GM18520 (cell line): Measurements from ENCODE around the gene ADRA1B.

Experiments
- ATAC-seq: cut with Tn5 transposase; IDR thresholded peaks from one replicate; pipeline ENCODE4 v1.9.1; 2021; ENCODE audit not compliant: unreplicated experiment

The ADRA1B gene

GRCh38 chr5:159901308-159901707 is 15.0 kb upstream of the ADRA1B start:
- no peak for ATAC-seq

DNA sequence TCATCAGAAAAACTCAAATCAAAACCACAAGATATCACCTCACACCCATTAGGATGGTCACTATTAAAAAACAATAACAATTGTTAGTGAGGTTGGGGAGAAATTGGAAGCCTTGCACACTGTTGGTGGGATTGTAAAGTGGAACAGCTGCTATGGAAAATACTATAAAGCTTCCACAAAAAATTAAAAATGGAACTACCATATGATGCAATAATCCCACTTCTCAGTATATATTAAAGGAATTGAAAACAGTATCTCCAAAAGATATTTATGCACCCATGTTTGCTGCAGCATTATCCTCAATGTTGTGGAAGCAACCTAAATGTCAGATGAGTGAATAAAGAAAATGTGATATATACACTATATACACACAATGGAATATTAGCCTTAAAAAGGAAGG is 14.5 kb upstream of the ADRA1B start:
- ATAC-seq, result no peak

DNA sequence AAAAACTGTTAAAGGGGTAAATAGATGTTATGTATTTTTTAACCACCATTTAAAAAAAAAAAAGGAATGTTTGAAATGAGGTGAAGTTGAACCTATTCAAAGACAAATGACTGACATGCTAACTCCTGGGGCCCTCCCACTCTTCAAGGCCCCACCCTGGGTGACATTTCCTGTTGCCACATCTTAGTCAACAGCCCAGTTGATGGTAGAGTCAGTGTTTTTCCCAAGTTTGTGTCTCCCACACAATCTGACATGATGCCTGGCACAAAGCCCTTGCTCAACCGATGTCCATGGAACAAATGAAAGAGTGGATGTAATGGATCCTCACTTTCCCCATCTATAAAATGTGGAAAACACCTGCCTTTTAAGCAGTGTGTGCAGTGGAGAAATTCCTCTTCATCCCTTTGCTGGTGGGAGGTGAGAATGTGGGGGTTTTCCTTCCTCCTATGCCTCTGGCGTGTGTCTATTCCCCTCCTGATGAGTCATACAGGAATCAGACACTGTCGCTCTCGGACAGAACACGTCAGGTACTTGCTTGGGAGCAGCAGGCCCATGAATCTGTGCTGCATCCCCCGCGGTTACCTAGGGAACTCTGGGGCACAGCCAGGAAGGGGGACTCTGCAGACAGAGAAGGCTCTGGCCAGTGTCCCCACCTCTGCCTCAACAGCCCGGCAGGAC is 13.7 kb upstream of the ADRA1B start:
- ATAC-seq, result no peak

DNA sequence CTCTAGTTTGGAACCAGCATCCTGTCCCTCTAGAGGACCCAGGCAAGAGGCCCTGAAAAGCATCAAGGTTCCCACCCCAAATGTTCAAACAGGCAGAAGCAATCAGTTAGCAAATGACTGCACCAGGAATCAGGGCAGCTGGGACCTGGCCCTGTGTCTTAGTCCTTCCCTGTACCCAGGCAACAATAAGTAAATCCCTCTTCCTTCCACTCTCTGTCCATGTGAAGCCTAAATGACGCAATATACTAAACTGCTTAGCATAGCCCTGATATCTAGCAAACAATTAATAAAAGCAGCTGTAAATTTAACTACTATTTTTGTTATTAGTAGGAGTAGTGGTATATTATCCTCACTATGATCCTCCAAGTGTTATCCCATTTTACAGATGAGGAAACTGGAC is 13.2 kb upstream of the ADRA1B start:
- no peak for ATAC-seq

GRCh38 chr5:159904874-159905273 is 11.4 kb upstream of the ADRA1B start:
- no peak for ATAC-seq

GRCh38 chr5:159905496-159905895 is 10.8 kb upstream of the ADRA1B start:
- no peak for ATAC-seq

DNA sequence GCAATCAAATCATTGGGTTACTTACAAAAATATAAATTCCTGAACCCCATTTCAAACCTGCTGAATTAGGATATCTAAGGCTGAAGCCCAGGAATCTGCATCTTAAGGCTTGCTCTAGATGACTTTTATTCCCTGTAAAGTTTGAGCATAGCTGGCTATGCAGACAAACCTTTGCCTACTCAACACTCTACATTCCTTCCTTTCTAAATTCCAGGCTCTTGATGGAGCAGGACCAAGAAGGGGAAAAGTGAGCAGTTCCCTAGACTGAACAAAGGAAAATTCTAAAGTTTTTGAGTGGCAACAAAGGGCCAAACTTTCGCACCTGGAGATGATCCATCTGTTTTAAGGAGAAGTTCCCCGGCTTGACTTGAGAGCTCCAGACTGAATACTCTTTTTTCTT is 9.8 kb upstream of the ADRA1B start:
- ATAC-seq, result no peak

- ATAC-seq, result no peak
Measured at GRCh38 chr5:159906943-159907342, 9.3 kb upstream of the ADRA1B start.

DNA sequence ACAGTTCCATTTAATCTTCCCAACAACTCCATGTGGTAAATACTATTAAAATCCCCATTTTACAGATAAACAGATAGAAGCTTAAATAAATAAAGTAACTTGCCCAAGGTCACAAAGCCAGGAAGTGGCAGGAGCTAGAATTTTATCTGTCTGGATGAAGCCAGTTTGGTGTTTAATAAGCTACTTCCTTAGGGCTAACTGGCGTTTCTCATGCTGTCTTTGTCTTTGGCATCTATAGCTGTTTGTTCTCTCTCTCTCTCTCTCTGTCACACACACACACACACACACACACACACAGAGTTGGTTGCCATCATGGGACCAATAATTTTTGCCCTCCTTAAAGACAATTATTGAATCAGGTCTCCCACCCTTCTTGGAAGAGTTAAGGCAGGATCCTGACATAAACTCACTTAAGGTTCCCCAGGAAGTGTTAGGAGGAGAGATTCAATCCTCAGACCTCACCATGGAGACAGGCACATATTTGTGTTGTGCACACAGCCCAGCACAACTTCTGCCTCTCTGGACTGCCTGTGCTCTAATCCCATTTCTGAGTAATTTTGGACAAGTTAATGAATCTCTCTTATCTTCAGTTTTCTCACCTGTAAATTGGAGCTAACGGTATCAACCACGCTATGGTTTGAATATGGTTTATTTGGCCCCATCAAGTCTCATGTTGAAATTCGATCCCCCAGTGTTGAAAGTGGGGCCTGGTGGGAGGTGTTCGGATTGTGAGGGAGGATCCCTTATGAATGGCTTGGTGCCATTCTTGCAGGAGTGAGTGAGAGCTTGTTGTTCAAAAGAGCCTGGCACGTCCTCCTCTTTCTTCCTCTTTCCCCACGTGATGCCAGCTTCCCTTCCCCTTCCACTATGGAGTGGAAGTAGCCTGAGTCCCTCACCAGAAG is 8.3 kb upstream of the ADRA1B start:
- ATAC-seq, result no peak

- ATAC-seq, result no peak
Measured at GRCh38 chr5:159908591-159908940, 7.7 kb upstream of the ADRA1B start.

DNA sequence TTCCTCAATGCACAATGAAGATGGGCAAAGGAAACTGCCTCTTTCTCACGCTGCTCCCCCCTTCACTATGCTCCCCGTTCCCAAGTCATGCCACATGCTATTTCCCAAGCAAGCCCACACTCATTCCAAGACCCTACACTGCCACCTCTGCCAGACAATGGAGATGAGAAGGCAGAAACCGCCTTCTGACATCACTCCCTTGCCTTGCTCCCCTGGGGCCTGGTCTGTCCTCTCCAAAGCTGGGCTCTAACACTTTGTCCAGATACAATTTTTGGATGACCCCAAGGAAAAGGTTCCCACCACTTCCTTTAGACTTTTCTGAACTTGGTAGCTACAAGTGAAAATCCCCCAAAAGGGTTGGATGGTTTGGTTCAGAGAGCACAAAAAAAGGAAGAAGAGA is 7.2 kb upstream of the ADRA1B start:
- no peak for ATAC-seq

- no peak for ATAC-seq
Measured at GRCh38 chr5:159910207-159910842, 6.0 kb upstream of the ADRA1B start.

- ATAC-seq, result no peak
Measured at GRCh38 chr5:159910843-159911229, 5.4 kb upstream of the ADRA1B start.

GRCh38 chr5:159911349-159911748 is 4.9 kb upstream of the ADRA1B start:
- ATAC-seq, result no peak

DNA sequence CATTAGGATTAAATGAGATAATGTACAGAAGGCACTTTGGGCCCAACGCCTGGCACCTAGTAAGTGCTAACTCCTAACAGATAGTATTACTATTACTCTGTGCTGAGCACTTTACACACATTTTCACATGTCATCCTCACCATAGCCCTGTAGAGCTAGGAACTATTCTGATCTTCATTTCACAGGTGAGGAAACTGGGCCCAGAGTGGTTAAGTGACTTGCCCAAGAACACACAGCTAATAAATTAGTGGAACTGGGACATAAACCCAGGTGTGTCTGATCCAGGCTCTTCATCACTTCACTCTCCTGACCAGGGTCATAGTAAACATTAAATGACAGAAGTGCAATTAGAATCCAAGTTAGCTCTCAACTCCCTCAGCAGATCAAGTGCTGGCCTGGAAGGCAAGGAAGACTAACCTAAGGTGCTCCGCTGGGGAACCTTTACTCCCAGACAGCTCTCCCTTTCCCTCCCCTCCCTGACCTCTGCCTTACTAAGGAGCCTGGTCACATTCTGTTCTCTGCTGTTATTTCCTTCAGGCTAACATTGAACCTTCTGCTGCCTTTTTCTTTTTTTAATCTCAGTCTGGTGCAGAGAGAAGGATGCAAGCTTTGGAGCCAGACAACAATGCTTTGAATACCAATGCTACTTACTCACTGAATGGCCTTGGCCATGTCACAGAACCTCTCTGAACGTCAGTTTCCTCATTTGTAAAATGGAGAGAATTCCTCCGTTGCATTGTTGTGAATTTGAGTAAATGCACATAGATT is 4.1 kb upstream of the ADRA1B start:
- no peak for ATAC-seq

GRCh38 chr5:159913048-159913447 is 3.2 kb upstream of the ADRA1B start:
- no peak for ATAC-seq

DNA sequence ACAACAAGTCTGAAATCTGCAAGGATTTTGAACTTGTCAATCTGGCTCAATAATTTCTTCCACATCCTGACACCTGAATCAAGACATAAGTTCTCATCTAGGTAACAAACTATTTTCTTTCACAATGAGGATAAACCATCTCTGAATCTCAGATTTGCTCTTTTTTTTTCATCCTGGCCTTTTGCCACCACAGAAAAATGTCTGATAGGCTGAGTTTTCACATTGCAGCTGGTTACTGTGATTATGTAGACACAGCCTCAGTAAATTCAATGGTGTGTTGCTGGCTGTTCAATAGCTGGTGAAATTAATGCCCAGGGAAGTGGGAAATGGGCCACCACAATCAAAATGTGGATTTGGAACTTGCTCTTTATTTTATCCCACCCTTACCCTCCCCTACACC is 2.8 kb upstream of the ADRA1B start:
- no peak for ATAC-seq

DNA sequence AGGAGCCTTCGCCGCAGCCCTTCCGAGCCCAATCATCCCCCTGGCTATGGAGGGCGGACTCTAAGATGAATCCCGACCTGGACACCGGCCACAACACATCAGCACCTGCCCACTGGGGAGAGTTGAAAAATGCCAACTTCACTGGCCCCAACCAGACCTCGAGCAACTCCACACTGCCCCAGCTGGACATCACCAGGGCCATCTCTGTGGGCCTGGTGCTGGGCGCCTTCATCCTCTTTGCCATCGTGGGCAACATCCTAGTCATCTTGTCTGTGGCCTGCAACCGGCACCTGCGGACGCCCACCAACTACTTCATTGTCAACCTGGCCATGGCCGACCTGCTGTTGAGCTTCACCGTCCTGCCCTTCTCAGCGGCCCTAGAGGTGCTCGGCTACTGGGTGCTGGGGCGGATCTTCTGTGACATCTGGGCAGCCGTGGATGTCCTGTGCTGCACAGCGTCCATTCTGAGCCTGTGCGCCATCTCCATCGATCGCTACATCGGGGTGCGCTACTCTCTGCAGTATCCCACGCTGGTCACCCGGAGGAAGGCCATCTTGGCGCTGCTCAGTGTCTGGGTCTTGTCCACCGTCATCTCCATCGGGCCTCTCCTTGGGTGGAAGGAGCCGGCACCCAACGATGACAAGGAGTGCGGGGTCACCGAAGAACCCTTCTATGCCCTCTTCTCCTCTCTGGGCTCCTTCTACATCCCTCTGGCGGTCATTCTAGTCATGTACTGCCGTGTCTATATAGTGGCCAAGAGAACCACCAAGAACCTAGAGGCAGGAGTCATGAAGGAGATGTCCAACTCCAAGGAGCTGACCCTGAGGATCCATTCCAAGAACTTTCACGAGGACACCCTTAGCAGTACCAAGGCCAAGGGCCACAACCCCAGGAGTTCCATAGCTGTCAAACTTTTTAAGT is 819 bp downstream of the ADRA1B start:
- ATAC-seq, result no peak

- no peak for ATAC-seq
Measured at GRCh38 chr5:159917994-159918393, 1.7 kb downstream of the ADRA1B start.

- no peak for ATAC-seq
Measured at GRCh38 chr5:159921721-159922120, 5.4 kb downstream of the ADRA1B start.
